ENCODE measurements around the gene PLCB4.

PLCB4 gene

DNA sequence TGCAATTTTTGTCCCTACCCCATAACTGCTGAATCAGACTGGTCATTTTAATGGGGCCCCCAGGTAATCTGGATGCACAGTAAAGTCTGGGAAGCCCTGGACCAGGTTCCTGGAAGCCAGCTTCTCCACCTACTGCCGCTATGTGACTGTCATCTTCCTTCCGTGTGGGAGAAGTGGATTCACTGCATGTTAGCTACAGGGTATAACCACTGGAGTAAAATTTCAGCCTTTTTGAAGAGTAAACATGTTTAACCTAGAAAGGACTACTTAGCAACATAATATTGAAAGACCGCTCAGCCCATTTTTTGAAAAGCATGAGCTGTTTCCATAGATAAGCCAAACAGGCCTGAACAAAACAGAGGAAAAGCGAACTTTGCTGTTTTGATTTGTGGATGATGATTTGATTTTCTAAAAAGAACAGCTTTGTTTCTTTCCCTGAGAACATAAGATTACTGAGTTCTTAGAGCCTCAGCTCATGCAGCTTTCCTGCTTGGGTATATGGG is 208.1 kb downstream of the PLCB4 start:
- H3K4me1 ChIP-seq: no peaks in the 10 kb centered on the region
- H3K27ac ChIP-seq: no peak overlapping the region

DNA sequence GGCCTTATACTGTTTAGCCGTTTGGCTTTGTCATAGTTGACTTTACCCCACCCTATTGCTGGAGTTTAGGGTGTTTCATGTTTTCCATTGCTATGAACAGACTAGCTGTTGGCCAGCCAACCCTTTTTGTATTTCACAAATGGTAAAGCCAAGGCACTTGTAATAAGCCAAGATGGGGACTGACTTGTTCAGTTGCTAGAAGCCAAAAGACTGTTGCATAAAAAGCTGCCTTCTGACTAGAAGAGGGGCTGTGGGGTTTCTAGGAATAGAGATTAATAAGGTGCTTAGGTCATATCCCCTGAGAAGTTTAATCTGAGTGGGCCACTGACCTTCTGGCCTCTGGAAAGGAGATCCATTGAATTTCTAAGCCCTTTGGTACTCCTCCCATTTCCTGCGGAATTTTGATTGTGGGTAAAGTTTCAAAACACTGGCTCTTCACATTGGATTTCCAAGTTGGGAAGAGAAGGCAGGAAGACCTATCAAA is 211.1 kb downstream of the PLCB4 start:
- H3K9me3 ChIP-seq (ENCODE audit: control insufficient read depth, low read length): no peaks in the 10 kb centered on the region
- TF ChIP-seq, protein P1, sequence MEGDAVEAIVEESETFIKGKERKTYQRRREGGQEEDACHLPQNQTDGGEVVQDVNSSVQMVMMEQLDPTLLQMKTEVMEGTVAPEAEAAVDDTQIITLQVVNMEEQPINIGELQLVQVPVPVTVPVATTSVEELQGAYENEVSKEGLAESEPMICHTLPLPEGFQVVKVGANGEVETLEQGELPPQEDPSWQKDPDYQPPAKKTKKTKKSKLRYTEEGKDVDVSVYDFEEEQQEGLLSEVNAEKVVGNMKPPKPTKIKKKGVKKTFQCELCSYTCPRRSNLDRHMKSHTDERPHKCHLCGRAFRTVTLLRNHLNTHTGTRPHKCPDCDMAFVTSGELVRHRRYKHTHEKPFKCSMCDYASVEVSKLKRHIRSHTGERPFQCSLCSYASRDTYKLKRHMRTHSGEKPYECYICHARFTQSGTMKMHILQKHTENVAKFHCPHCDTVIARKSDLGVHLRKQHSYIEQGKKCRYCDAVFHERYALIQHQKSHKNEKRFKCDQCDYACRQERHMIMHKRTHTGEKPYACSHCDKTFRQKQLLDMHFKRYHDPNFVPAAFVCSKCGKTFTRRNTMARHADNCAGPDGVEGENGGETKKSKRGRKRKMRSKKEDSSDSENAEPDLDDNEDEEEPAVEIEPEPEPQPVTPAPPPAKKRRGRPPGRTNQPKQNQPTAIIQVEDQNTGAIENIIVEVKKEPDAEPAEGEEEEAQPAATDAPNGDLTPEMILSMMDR (IDR thresholded peaks at IDR 0.05): no peak
- no peak overlapping the region for H2AFZ ChIP-seq
- H3K9ac ChIP-seq: no peak overlapping the region
- no peaks in the 10 kb centered on the region for H3K36me3 ChIP-seq (ENCODE audit: control insufficient read depth, insufficient read depth, low read length)
- no peaks in the 10 kb centered on the region for H3K4me1 ChIP-seq
- H3K4me2 ChIP-seq (ENCODE audit: low read length): no peak overlapping the region
- no peaks in the 10 kb centered on the region for H3K79me2 ChIP-seq
- no peak overlapping the region for H3K4me3 ChIP-seq (ENCODE audit: low read depth, low read length)
- no peaks in the 10 kb centered on the region for H3K27me3 ChIP-seq (ENCODE audit: control insufficient read depth, insufficient read depth, low read length)
- no peak overlapping the region for H3K27ac ChIP-seq

More for the DNA sequence above, 208.1 kb downstream of the PLCB4 start:
- TF ChIP-seq, protein P1 (IDR thresholded peaks at IDR 0.05): no peak
- no peak overlapping the region for H2AFZ ChIP-seq
- no peak overlapping the region for H3K4me3 ChIP-seq (ENCODE audit: low read depth, low read length)
- no peak overlapping the region for H3K4me2 ChIP-seq (ENCODE audit: low read length)
- H3K36me3 ChIP-seq (ENCODE audit: control insufficient read depth, insufficient read depth, low read length): no peaks in the 10 kb centered on the region
- no peak overlapping the region for H3K9ac ChIP-seq
- no peaks in the 10 kb centered on the region for H3K79me2 ChIP-seq
- no peaks in the 10 kb centered on the region for H3K9me3 ChIP-seq (ENCODE audit: control insufficient read depth, low read length)
- no peaks in the 10 kb centered on the region for H3K27me3 ChIP-seq (ENCODE audit: control insufficient read depth, insufficient read depth, low read length)

DNA sequence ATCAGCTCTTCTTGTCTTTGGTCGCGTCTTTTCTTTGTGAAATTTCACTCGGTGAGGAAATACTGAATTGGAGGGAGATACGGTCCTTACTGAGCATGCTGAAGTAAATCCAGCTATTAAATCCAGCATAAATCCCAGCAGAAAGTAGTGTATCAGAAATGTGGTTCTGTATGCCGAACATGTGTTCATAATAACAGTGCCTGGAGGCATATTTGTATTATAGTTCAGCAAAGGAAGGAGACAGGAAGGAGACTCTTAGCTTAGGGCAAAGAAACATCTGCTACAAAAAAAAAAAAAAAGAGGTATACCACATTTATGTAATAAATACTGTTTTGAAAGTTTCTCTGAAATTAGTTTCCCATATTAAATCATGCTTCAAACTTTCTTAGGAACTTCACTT is 211.8 kb downstream of the PLCB4 start:
- H3K36me3 ChIP-seq (ENCODE audit: control insufficient read depth, insufficient read depth, low read length): no peaks in the 10 kb centered on the region
- no peaks in the 10 kb centered on the region for H3K4me1 ChIP-seq
- no peak overlapping the region for H3K9ac ChIP-seq
- TF ChIP-seq, protein P1 (IDR thresholded peaks at IDR 0.05): no peak
- no peak overlapping the region for H2AFZ ChIP-seq
- H3K27ac ChIP-seq: no peak overlapping the region
- no peaks in the 10 kb centered on the region for H3K9me3 ChIP-seq (ENCODE audit: control insufficient read depth, low read length)
- no peaks in the 10 kb centered on the region for H3K79me2 ChIP-seq
- no peaks in the 10 kb centered on the region for H3K27me3 ChIP-seq (ENCODE audit: control insufficient read depth, insufficient read depth, low read length)
- no peak overlapping the region for H3K4me2 ChIP-seq (ENCODE audit: low read length)
- no peak overlapping the region for H3K4me3 ChIP-seq (ENCODE audit: low read depth, low read length)

DNA sequence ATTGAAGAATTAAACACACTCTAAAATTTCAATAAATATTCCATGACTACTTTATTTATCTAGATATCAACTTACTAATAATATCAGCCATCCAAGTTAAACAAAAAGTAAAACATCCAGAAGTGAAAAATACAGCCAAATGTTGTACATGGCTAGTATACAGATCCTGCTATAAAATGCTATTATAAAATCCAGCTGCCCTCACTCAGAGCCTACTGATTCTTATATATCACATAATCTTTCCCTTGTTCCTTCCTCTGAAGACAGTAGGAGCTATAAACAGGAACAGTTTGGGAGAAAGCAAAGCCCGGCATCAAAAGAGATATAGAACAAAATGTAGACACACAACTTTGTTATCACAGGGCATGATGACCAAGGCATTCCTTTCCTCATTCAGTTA is 212.9 kb downstream of the PLCB4 start:
- Histone ChIP-seq H3K9me3 (ENCODE audit: control insufficient read depth, low read length) (no peaks in the 10 kb centered on the region), H3K4me1 (no peaks in the 10 kb centered on the region), H3K79me2 (no peaks in the 10 kb centered on the region), H3K27ac (no peak overlapping the region), H3K9ac (no peak overlapping the region), H3K4me2 (ENCODE audit: low read length) (no peak overlapping the region), H3K4me3 (ENCODE audit: low read depth, low read length) (no peak overlapping the region), H3K36me3 (ENCODE audit: control insufficient read depth, insufficient read depth, low read length) (no peaks in the 10 kb centered on the region), H2AFZ (no peak overlapping the region), H3K27me3 (ENCODE audit: control insufficient read depth, insufficient read depth, low read length) (no peaks in the 10 kb centered on the region)
- TF ChIP-seq, protein P1 (IDR thresholded peaks at IDR 0.05): no peak

DNA sequence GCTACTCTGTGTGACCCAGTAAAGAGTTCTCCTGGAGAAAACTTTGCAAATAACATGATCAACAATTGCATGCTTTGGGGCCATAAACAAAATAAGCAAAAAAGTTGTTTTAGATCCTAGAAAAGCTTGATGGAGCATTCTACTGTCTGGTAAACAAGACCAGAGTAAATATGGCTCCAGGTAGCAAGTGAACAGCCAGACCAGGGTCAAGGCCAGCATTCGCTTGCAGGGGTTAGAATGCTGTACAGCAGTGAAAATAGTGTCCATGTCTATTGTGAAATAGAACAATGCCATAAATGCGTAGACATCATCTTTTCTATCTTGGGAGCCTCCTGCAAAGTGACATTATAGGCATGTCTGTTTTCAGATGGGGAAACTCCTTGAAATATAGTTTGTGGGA is 216.7 kb downstream of the PLCB4 start:
- TF ChIP-seq, protein P1 (IDR thresholded peaks at IDR 0.05): no peak
- no peaks in the 10 kb centered on the region for H3K27me3 ChIP-seq (ENCODE audit: control insufficient read depth, insufficient read depth, low read length)
- H2AFZ ChIP-seq: no peak overlapping the region
- H3K9me3 ChIP-seq (ENCODE audit: control insufficient read depth, low read length): no peaks in the 10 kb centered on the region
- no peak overlapping the region for H3K27ac ChIP-seq
- no peaks in the 10 kb centered on the region for H3K4me1 ChIP-seq
- H3K36me3 ChIP-seq (ENCODE audit: control insufficient read depth, insufficient read depth, low read length): no peaks in the 10 kb centered on the region
- no peak overlapping the region for H3K4me3 ChIP-seq (ENCODE audit: low read depth, low read length)
- no peak overlapping the region for H3K9ac ChIP-seq
- no peak overlapping the region for H3K4me2 ChIP-seq (ENCODE audit: low read length)
- no peaks in the 10 kb centered on the region for H3K79me2 ChIP-seq
